AG10803 (cell line): Measurements from ENCODE around the gene RBP3.

Experiments used
- DNase-seq: peaks from one replicate; pipeline ENCODE4 v3.0.0; 2010; ENCODE audit warnings: low read depth
- H3K4me3 ChIP-seq: 2 replicates; pipeline ENCODE4 v1.5.1; 2011; ENCODE audit warnings: mild to moderate bottlenecking, low read length, control low read depth
- CTCF ChIP-seq: conservative IDR thresholded peaks from 2 replicates; pipeline ENCODE4 v1.5.1; 2011; ENCODE audit warnings: mild to moderate bottlenecking, low read length, control low read depth, inconsistent platforms

Gene RBP3

GRCh38 chr10:47323636-47324296, 24.4 kb upstream of the RBP3 start:
- no peak overlapping the region for H3K4me3 ChIP-seq
- no peak for DNase-seq
- TF ChIP-seq CTCF: no peak

- TF ChIP-seq CTCF: no peak
- DNase-seq: no peak
- no peak overlapping the region for H3K4me3 ChIP-seq
Measured at GRCh38 chr10:47325303-47326291, 22.6 kb upstream of the RBP3 start.

- DNase-seq: no peak
- H3K4me3 ChIP-seq: no peak overlapping the region
- no peak for TF ChIP-seq CTCF
Measured at GRCh38 chr10:47326306-47326926, 21.7 kb upstream of the RBP3 start.

- no peak for TF ChIP-seq CTCF
- no peak for DNase-seq
Measured at GRCh38 chr10:47326927-47327330, 21.2 kb upstream of the RBP3 start.

GRCh38 chr10:47329855-47330254, 18.3 kb upstream of the RBP3 start:
- no peak for DNase-seq
- no peak for TF ChIP-seq CTCF
- H3K4me3 ChIP-seq: no peak overlapping the region

More at GRCh38 chr10:47326927-47327330, 21.2 kb upstream of the RBP3 start:
- H3K4me3 ChIP-seq: no peak overlapping the region

- no peak overlapping the region for H3K4me3 ChIP-seq
- TF ChIP-seq CTCF: no peak
- no peak for DNase-seq
Measured at GRCh38 chr10:47330366-47330765, 17.8 kb upstream of the RBP3 start.
